Fibroblast of skin of back (primary cell): ENCODE data around the gene BDH1.

Experiments used
- DNase-seq: peaks from one replicate; pipeline ENCODE4 v3.0.0-alpha.2; 2013

BDH1 gene

DNA sequence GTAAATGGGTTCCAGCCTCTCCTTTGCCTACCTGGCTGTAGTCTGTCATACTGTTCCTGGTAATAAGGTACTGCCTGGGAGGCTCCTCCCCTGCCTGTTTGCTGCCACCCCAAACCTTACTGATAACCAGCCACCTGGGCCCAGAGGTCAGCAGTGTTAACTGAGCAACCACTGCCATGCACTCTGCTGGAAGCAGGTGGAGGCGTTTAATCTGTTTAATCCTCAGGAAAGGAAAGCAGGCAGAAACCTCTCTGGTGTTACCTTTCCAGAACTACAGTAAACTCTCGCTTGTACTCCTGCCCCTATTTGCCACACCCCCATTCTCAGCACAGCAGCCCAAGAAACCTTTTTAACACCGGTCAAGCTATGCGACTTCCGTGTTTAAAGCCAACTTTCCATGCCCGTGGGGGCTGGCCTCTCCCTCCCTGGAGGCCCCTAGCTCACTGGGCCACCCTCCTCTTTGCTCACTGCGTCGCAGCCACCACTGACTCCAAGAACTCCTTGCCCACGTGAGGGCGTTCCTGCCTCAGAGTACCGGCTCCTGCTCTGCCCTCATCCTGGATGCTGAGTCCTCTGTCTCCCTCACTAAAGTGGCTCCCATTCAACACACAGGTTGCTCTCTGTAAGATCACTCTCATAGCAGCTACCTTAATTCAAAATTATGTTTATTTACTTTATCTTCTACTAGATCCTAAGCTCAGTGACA lies 8.3 kb downstream of the BDH1 start:
- no peak for DNase-seq

DNA sequence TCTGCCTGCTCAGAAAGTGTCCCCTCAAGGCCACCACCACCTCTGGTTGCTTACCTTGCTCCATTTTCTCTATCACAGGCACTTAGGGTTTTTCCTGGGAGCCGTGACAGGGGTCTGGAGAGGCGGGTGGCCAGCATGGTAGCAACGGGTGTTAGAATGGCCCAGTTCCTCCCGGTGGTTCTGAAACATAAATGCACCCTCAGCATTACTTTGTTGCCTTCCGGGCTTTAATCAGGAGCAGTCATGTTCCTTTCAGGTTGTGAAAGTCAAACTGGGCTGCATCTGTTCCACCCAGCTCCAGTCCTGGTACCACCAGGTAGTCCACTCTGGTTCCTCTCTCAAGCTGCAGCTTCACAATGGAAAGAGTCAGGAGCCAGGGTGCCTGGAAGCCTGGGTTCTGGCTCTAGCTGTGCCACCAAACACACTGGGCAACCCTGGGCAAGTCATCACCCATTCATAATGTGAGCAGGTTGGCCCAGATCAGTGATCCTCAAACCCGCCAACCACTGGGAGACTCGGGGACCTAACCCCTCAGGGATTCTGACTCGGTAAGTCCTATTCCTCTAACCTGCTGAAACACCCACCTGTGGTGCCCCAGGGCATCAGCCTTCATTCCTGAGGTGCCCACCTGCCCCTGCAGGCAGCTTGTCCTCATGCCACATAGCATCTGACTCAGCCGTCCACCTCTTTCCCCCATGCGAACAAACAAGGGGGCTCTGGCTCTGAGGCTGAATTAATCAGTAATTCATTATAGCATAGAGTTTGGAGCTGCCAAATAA lies 9.3 kb downstream of the BDH1 start:
- no peak for DNase-seq

DNA sequence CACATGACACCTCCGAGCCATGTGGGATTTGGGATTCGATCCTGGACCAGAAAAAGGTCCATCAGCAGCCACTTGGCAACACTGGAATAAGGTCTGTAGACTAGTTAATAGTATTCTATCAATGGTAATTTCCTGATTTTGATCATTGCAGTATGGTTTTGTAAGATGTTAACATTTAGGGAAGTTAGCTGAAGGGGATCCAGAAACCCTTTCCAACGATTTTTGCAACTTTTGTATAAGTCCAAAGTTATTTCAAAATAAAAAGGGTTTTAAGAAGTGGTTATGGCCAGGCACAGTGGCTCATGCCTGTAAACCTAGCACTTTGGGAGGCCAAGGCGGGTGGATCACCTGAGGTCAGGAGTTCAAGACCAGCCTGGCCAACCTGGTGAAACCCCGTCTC lies 10.2 kb downstream of the BDH1 start:
- DNase-seq: no peak

DNA sequence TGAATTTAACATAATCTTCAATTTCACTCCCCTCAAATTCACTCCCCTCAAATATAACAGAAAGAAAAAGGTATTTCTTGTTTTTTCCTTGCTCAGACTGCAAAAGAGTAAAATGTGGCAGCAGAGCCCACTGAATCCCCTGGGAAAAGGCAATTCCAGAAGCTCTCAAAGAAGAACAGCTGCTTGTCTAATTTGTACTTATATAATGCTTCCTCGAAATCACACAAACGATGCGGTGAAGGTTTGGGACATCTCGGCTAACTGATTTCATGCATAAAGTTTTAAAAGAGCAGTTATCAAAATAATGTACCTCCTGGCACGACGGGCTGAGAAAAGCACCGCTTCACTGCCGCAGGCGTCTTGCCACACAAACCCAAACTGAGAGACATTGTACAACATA lies 10.7 kb downstream of the BDH1 start:
- no peak for DNase-seq

DNA sequence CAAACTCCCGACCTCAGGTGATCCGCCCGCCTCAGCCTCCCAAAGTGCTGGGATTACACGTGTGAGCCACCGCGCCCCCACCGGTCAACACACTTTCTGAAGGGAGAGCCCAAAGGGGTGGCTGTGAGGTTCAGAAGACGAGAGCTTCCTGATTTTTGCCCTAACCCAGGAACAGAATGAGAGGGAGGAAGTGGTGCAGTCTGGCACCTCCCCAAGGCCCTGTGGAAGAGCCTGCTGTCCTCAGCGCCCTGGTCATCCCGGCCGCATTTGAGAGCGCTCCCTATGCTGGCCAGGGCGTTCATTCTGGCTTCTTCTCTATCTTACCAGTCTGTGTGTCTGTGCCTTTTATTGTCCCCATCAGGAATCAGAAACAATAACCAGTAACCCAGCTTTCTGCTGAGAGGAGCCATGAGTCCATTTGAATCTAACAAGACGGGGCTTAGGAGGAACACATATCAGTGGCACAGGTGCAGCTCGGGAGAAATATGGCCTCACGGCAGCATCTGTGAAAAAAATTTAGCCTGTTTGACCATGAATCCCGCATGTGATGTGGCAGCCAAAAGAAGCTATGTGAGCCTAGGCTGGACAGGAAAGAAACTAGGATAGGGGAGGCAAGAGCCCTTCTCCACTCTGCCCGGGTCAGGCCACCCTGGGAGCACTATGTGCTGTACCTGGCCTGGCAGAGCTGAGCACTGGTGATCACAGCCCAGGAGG lies 12.9 kb downstream of the BDH1 start:
- no peak for DNase-seq

DNA sequence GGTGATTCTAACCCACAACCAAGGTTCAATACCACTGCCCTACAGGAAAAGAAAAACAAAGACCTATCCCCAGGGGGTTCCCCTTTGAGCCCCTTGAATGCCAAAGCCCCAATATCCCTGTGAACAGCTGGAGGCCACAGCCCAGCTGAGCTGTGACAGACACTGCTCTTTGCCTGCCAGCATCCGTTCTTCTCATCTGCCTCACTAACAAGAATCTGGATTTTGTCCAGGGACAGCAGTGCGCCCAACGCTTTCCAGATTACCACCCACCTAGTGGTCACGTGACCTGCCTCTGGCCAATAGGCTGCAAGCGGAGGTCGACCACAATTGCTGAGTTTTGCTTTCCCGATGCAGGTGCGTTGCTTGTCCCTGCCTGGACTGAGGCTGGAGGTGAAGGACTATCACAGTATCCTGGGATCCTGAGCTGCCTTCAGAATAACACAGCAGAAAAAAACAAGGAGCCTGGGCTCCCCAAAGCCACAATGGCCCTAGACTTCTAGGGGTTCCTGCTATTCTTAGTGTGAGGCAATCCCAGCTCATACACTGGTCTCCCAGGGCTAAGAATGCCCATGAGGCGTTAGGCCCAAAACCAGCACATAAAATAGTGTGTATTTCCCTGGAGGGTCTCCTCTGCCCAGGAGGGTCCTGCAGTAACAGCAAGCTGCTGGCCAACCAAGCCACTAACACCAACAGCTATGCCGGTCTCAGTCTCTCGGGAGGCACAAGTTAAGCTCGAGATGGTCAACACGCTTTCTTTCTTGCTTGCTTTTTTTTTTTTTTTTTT lies 13.8 kb downstream of the BDH1 start:
- peak; percentile 78 for DNase-seq

DNA sequence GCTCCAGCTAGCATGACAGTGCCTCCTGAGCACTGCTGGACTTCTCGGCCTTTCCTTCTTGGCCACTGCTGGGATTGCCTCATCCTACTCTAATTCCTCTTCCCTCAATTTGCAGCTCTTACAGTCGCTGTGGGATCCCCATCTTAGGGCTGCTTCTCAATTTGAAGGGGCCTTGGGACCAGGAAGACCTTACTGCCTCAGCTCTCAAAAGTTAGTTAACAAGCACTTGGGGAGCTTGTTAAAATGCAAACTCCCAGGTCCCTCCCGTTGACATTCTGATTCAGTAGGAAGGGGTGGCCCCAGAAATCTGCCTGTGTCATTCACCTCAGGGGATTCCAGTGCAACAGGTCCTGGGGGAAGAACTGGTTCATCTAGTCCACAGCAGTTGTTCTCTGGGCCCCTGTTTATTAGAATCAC lies 14.8 kb downstream of the BDH1 start:
- DNase-seq: no peak

DNA sequence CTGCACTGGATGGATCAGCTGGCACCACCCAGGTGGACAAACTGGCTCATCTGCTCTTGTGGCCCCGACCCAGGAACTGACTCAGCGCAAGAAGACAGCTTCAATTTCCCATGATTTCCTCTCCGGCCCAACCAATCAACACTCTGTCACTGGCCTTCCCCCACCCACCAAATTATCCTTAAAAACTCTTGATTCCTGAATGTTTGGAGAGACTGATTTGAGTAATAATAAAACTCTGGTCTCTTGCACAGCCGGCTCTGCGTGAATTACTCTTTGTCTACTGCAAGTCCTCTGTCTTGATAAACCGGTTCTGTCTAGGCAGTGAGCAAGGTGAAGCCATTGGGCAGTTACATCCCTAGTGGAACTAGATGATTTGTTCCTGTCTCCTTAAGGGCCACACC lies 16.1 kb downstream of the BDH1 start:
- no peak for DNase-seq

DNA sequence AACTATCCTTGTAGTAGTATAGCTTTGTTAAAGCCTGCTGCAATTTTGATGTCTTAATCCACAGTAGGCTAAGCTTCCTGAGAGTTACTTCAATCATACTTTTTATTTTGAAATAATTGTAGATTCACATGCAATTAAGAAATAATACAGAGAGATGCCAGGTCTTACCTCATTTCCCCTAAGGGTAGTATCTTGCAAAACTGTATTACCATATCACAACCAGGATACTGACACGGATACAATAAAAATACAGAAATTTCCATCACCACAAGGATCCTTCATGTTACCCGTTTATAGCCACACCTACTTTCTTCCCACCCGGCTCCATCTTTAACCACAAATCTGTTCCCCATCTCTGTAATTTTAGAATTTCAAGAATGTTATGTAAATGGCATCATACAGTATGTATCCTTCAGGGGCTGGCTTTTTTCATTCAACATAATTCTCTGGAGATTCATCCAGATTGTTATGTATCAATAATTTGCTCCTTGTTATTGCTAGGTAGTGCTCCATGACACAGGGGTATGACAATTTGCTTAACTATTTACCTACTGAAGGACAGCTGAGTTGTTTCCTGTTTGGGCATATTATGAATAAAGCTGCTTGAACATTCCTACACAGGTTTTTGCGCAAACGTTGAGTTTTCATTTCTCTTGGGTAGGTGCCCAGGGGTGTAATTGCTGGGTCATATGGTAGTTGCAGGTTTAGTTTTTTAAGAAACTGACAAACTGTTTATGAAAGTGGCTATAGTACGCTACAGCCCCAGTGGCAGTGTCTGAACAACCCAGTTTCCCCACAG lies 21.6 kb downstream of the BDH1 start:
- no peak for DNase-seq

DNA sequence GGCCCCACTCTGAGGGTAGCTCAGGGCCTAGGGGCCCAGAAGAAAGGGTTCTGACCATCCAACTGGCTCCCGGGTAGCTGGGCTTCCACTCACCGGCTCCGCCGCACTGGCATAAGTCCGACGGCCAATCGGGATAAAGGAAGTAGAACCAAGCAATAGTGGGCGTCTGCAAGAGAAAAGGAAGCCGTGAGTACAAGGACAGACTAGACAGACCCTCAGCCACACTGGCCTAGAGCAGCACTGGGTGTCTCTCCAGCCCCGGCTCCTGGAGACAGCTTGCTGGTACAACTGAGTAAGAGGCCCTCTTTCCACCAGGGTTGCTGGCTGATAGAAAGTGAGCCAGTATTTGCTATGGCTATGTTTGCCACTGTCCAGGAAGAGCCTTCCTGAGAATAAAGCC lies 22.4 kb downstream of the BDH1 start:
- no peak for DNase-seq

DNA sequence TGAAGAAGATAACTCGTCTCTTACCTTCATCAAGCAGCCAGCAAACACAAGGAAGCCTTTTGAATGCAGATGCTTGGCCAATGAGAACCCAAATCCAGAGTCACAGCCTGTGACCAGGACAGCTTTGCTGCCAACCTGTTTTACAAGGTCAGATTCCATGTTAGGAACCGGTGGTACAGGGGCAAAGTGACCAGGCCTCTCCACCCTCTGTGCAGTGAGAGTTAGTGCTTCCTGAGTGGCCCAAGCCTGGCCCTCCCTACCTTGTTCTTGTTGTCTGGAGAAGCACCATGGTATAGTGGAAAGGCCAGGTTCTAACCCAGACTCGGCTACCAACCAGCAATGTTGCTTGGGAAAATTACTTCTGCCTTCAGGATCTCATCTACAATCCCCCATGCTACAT lies 23.4 kb downstream of the BDH1 start:
- DNase-seq: no peak

DNA sequence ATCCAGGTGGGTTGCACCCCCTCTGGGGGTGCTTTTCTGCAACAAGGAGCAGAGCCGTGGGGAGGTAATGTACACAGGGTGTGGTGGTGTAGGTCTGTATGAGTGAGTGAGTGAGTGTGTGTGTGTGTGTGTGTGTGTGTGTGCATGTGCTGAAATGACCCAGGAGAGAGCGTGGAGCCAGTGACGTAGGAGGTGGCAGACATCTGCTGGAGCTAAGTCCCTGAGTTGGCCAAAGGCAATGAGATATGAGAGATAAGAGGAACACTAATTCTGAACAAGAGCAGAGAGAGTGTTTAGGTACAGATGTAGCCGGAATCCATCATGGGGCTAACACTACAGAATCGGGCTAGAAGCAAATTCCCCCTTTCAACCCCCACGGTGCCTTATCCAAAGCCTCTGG lies 27.6 kb downstream of the BDH1 start:
- DNase-seq: no peak

DNA sequence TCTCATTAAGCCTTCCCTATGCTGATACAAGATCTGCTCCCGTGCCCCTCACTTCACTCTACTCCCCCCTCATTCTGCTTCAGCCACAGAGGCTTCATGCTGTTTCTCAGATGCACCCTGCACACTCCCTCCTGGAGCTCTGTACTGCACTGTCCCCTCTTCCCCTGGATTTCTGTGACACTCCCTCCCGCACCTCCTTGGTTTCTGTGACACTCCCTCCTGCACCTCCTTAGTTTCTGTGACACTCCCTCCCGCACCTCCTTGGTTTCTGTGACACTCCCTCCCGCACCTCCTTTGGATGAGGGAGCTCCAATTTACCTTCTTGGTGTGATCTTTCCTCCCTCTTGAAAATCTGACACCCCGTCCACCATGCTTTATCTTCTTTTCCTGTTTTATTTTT lies 28.2 kb downstream of the BDH1 start:
- DNase-seq: no peak

DNA sequence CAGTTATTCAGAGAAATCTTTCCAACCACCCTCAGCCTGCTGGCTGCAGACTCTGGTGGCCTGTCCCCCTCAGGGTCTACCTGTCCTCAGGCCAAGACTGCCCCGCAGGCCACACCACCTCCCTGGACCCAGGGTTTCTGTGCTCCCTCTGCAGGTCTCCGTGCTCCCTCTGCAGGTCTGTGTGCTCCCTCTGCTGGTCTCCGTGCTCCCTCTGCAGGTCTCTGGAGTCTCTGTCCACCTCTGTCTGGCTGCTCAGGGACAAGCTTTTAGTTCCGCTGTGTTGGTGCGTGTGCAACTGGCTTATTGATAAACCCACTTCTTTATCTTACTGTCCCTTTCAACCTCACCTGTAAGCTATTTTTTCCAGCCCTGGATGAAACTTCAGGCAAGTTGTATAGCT lies 30.1 kb downstream of the BDH1 start:
- peak; percentile 29 for DNase-seq

DNA sequence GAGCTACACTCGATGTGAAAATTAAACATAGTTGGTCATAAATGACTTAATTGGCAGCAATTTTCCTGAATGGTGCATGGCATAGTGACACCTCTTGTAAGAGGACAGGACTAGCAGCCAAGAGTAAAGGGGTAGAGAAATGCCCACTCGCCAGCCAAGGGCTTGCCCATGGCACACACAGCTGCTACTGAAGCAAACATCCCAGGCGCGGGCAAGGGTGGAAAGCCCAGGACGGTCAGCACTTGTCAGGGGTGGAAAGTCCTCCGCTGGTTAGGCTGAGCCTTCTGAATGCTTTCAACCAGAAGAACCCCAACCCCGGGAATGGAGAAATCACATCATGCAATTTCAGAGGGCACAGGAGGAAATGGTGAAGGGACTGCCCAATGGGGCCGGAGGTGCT lies 31.6 kb downstream of the BDH1 start:
- no peak for DNase-seq

DNA sequence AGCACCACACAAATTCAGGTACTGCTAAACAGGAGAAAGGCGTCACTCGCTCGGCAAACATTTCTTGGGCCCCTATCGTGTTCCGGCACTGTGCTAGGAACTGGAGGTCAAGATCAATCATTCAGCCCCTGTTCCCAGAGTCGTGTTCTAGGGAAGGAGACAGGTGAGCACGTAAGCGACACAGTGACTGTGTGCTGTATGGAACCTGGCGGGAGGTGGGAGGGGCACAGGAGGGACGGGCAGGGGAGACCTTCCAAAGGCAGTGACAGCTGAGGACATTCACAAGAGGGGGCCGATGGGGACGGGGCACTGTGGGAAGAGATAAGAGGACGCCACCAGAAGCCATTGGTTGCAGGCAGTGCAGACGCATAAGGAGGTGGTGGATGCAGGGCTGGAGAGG lies 32.2 kb downstream of the BDH1 start:
- DNase-seq: no peak

DNA sequence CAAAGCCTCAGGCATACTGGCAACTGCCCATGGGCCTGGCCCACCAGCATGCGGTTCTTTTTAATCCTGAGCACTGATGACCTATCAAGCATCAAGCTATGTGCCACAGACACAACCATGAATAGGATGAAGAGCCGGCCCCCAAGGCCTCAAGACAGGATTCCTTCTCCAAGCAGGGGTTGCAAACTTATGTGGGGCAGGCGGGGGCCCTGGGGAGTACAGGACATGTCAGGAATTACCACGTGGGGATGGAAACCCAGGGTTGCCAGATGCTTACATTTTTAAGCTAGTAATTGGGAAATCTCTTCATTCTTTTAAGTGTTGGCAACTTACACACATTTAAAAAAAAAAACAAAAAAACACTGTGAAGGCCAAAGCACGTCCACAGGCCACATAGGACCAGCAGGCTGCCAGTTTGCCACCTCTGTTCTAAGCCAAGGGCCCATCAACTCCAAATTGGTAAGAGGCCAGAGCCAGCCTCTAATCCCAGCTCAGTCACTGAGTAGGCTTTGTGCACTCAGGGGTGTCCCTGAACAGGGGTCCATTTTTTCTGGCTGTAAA lies 32.8 kb downstream of the BDH1 start:
- DNase-seq: peak; percentile 52

DNA sequence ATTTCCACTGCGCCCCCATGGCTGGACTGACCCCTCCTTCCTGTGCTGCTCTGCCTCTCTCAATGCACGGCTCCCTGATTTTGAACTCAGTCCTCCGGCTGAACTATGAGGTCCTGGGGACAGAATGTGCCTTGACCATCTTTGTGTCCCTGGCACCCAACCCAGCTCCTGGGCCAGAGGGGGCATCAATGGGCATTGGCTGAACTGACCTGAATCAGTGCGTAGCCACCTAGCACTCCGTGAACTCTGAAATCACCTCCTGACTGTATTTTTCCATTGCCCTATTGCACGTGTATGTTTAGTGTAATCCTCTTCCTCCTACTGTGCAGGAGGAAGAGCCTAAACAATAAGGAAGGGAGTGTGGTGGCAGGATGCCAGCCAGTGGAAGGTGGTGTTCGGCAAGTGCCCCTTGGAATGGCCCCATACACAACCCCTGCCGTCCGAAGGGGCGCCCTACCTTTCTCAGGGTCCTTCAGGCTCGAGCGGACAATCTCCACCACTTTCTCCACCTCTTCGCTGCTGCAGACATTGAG lies 33.5 kb downstream of the BDH1 start:
- DNase-seq: no peak

DNA sequence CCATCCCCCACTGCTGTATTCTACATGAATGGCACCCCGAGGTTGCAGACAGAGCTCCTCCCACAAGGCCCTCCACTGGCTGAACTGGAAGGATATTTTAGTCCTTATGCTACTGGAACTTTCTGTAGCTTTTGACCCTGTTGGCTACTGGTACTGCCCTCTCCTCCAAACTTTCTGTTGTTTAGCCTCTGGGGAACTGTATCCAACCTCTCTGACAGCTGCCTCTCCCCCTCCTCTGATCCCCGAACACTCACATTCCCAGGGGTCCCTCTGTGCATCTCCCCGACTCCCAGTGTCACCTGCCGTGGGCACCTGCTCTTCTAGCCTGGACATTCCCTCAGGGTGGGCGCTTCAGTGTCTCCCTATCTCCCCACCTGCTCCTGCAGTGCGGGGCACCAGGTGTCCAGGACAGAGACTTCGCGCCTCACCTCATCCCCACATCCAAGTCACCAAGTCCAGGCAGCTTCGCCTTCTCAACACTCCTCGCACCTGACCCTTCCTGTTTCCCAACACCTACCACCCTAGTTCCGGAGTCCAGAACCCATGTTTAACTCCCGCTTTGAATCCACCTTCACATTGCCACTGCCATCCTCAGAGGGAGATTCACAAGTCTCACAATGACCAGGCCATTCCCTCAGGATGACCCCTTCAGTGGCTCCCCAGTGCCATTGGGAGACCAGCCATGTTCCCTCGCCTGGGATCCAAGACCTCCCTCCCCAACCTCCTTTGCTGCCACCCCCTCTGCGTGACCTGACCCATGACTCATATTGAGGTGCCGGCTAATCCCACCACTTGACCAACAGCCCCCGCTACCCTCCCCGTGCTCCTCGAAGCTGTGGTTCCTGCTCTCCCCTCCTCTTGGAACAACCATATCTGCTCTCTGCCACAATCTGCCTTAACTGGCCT lies 34.2 kb downstream of the BDH1 start:
- DNase-seq: no peak
